GM21515 (cell line): ENCODE measurements around the gene GPATCH11.

Experiments used
- ATAC-seq: cut with Tn5 transposase; IDR thresholded peaks from one replicate; pipeline ENCODE4 v1.9.1; 2021; ENCODE audit not compliant: unreplicated experiment

GPATCH11 gene

DNA sequence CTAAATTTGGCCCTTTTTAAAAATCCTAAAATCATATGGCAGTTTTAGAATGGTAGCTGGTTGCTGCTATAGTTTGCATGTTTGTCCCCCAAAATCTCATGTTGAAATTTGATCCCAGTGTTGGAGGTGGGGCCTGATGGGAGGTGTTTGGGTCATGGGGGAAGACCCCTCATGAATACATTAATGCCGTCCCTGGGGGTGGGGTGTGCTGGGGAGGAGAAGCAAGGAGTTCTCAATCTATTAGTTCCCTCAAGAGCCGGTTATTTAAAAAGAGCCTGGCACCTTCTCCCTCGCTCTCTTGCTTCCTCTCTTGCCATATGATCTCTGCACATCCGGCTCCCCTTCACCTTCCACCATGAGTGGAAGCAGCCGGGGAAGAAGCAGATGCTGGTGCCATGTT lies 20.8 kb downstream of the GPATCH11 start:
- no peak for ATAC-seq

DNA sequence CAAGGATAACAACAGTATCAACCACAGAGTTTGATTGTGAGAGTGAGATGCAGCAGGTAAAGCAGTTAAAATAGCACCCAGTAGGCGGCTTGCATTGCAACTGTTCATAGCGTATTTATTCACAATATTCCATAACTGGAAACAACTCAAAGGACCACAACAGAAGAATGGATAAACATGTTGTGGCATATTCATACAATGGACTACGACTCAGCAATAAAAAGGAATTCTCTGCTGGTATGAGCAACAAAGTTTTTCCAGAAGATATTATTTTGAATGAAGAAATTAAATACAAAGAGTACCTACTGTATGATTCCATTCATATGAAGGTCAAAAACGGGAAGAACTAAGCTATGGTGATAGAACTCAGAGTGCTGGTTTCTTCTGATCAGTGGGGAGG lies 25.2 kb downstream of the GPATCH11 start:
- ATAC-seq: no peak

DNA sequence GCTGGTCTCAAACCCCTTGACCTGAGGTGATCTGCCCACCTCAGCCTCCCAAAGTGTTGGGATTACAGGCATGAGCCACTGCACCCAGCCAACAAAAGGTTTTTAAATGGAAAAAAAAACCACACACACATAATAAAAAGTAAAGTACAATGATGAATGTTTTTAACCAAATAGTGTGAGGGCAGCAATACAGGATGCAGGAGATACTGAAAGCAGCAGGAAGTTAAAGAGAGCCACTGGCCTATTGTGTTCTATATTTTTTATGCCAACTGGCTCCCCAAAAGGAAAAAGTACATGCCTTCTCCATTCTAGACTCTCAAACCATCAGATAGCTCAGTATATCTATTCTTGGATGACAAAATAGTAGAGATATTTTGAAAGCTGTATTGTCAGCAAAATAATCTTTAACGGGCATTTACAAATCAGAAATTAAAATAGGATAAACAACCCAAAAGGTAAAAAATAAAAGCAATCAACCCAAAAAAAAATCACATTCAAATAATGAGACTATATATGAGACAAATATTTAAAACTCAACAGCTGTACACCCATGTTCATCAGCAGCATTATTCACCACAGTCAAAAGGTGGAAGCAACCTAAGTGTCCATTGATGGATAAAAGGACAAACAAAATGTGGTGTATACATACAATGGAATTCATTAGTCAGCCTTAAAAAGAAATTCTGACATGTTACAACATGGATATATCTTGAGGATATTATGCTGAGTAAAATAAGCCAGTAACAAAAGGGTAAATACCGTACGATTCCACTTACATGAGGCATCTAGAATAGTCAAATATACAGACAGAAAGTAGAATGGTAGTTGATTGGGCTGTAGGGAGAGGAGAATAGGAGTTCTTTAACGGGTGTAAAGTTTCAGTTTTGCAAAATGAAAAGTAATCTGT lies 26.2 kb downstream of the GPATCH11 start:
- no peak for ATAC-seq

GRCh38 chr2:37111958-37112357 lies 27.6 kb downstream of the GPATCH11 start:
- ATAC-seq: no peak

DNA sequence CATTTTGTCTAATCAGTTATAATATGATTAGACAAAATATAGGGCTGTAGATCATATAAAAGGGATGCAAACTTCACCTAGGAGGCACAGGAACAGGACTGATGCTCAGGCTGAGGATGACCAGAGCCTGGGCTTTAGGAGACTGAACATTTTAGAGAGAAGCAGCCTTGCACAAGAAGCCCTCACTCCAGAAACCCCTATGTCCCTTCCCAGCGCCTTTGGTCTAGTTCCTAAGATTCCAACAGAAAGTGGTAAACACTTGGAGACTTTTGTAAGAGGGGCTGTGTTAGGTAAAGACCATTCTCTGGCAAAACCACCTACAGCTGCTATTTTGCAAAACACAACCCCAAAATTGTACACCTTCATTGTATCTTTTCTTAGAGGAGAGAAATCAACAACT lies 33.2 kb downstream of the GPATCH11 start:
- no peak for ATAC-seq

DNA sequence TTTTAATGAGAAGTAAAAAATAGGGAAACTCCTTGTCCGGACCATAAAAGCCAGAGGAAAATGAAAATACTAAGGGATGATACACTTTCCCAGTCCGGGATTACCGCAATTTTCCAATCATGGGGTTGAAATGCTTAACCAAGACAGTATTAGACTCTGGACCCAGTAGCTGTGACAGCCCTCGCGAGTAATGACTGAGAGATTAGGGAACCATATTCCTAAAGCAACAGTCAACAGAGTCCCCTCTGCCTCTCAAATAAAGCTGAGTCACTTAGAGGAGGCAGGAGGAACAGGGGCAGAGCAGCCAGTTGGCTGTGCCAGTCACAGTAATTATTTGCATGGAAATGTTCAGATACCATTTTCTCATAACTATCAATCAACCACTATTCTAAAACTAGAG lies 34.8 kb downstream of the GPATCH11 start:
- ATAC-seq: no peak

- ATAC-seq: no peak
These were observed 41.1 kb downstream of the GPATCH11 start for GRCh38 chr2:37125416-37125815.

- ATAC-seq: no peak
These were observed 48.6 kb downstream of the GPATCH11 start for GRCh38 chr2:37132914-37133313.

DNA sequence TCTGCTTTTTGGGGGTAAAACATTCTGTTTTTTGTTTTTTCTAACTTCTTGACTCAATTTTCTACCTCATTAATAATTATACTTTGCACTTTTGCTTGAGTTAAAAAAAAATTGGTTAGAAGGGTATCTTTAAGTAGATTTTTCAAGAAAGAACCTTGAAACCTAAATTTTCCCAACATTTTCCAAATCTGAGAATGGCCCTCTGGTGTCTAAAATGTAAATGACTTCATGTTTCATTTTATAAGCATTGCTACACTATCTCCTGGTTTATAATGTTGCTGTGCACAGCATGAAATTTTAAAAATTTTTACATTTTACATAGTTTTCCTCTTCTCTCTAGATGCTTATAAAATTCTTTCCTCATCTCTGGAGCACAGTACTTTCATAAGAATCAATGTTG lies 58.2 kb downstream of the GPATCH11 start:
- ATAC-seq: no peak

DNA sequence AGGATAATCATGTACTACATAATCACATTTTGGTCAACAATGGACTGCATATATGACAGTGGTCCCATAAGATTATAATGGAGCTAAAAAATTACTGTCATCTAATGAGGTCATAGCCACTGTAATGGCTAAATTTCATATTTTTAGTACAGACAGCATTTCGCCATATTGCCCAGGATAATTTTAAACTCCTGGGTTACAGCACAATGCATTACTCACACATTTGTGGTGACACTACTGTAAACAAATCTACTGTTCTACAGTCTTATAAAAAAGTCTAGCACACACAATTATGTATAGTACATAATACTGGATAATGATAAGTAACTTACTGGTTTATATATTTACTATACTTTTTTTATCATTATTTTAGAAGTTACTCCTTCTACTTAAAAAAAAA lies 59.7 kb downstream of the GPATCH11 start:
- no peak for ATAC-seq

- ATAC-seq: no peak
These were observed 61.7 kb downstream of the GPATCH11 start for GRCh38 chr2:37146062-37146461.

GRCh38 chr2:37148325-37148724 lies 64.0 kb downstream of the GPATCH11 start:
- ATAC-seq: no peak
